Trophoblast cell (in vitro differentiated cells and primary cell): ENCODE data around the gene HES5. TPM values are rescaled to one million over a fixed set of nuclear protein-coding genes. Genes with fewer than 3 reads are reported as not detected.
"Not testable (repeated sequence)": the region's sequence is repeated elsewhere in the genome, so short reads cannot be mapped to it uniquely, and the experiment has no call there.

ENCODE experiments used
- DNase-seq, 2 donors: peaks; one replicate each; pipeline ENCODE4 v3.0.0-alpha.2; 2016
- H2AFZ ChIP-seq: 2 replicates; pipeline ENCODE4 v1.6.1; 2013; ENCODE audit warnings: low read length, moderate library complexity, mild to moderate bottlenecking; ENCODE audit not compliant: insufficient read depth, poor library complexity
- H2AK5ac ChIP-seq: 2 replicates; pipeline ENCODE4 v1.6.1; 2013; ENCODE audit warnings: mild to moderate bottlenecking, low read length
- H2BK120ac ChIP-seq: 2 replicates; pipeline ENCODE4 v1.6.1; 2013; ENCODE audit warnings: low read length, mild to moderate bottlenecking, moderate library complexity; ENCODE audit not compliant: insufficient read depth, poor library complexity
- H2BK12ac ChIP-seq: 2 replicates; pipeline ENCODE4 v1.6.1; 2013; ENCODE audit warnings: mild to moderate bottlenecking, low read length, moderate library complexity
- H2BK5ac ChIP-seq: 2 replicates; pipeline ENCODE4 v1.6.1; 2013; ENCODE audit warnings: low read length, low read depth, moderate library complexity, mild to moderate bottlenecking; ENCODE audit not compliant: poor library complexity
- H3K14ac ChIP-seq: 2 replicates; pipeline ENCODE4 v1.6.1; 2013; ENCODE audit warnings: mild to moderate bottlenecking, low read length
- H3K18ac ChIP-seq: 2 replicates; pipeline ENCODE4 v1.6.1; 2013; ENCODE audit warnings: mild to moderate bottlenecking, low read length
- H3K23ac ChIP-seq: 2 replicates; pipeline ENCODE4 v1.6.1; 2013; ENCODE audit warnings: low read length
- H3K27ac ChIP-seq: 2 replicates; pipeline ENCODE4 v1.5.1; 2013; ENCODE audit warnings: low read depth, mild to moderate bottlenecking, inconsistent platforms, low read length, moderate library complexity
- H3K27me3 ChIP-seq: 2 replicates; pipeline ENCODE4 v1.6.1; 2013; ENCODE audit warnings: inconsistent platforms, mild to moderate bottlenecking, low read length, moderate library complexity; ENCODE audit not compliant: insufficient read depth
- H3K36me3 ChIP-seq, 2 experiments: 1 replicate in 1 of 2; 2 replicates in 1 of 2; pipeline ENCODE4 v1.6.1; 2013; ENCODE audit warnings: low read length in 2 of 2, mild to moderate bottlenecking in 2 of 2, moderate library complexity in 1 of 2; ENCODE audit not compliant: insufficient read depth in 2 of 2, control insufficient read depth in 1 of 2
- H3K4ac ChIP-seq: 2 replicates; pipeline ENCODE4 v1.6.1; 2013; ENCODE audit warnings: low read depth, mild to moderate bottlenecking, low read length, moderate library complexity
- H3K4me1 ChIP-seq, 2 experiments: 1 replicate in 1 of 2; 2 replicates in 1 of 2; pipeline ENCODE4 v1.6.1; 2013; ENCODE audit warnings: low read length in 2 of 2, mild to moderate bottlenecking in 2 of 2, moderate library complexity in 1 of 2; ENCODE audit not compliant: insufficient read depth in 2 of 2, control insufficient read depth in 1 of 2
- H3K4me2 ChIP-seq: 2 replicates; pipeline ENCODE4 v1.6.1; 2013; ENCODE audit warnings: inconsistent platforms, mild to moderate bottlenecking, low read length, moderate library complexity
- H3K4me3 ChIP-seq: 2 replicates; pipeline ENCODE4 v1.5.1; 2013; ENCODE audit warnings: mild to moderate bottlenecking, low read depth, low read length, inconsistent platforms
- H3K79me1 ChIP-seq: one replicate; pipeline ENCODE4 v1.6.1; 2013; ENCODE audit warnings: low read length
- H3K79me2 ChIP-seq: 2 replicates; pipeline ENCODE4 v1.6.1; 2013; ENCODE audit warnings: low read length, mild to moderate bottlenecking; ENCODE audit not compliant: control insufficient read depth, insufficient read depth, poor library complexity
- H3K9ac ChIP-seq: 2 replicates; pipeline ENCODE4 v1.6.1; 2013; ENCODE audit warnings: mild to moderate bottlenecking, low read length
- H3K9me3 ChIP-seq: 2 replicates; pipeline ENCODE4 v1.6.1; 2013; ENCODE audit warnings: low read depth, mild to moderate bottlenecking, control low read depth, inconsistent platforms, low read length; ENCODE audit not compliant: insufficient read depth
- H4K12ac ChIP-seq: 2 replicates; pipeline ENCODE4 v1.6.1; 2013; ENCODE audit warnings: low read depth, mild to moderate bottlenecking, low read length, moderate library complexity
- H4K8ac ChIP-seq: 2 replicates; pipeline ENCODE4 v1.6.1; 2013; ENCODE audit warnings: low read depth, mild to moderate bottlenecking, low read length, moderate library complexity
- H4K91ac ChIP-seq: one replicate; pipeline ENCODE4 v1.6.1; 2013; ENCODE audit warnings: low read depth, mild to moderate bottlenecking, low read length, moderate library complexity
- WGBS: extraction: QIAGEN DNeasy Blood & Tissue Kit; methylation state at CpG from one replicate; pipeline ENCODE4 v1.1.7; 2013; ENCODE audit warnings: missing lambda C conversion rate; ENCODE audit not compliant: insufficient read length, insufficient coverage; ENCODE audit errors: extremely low coverage; 5-methylcytosine and 5-hydroxymethylcytosine counted together
- polyA plus RNA-seq: library from polyadenylated mRNA; stranded (reverse); fragments of 200-250 nt; gene quantifications from 2 replicates; pipeline ENCODE4 v1.2.3, GENCODE V29; 2013

HES5 gene
- 0.21 and 0.22 TPM in 2 replicates for polyA plus RNA-seq

GRCh38 chr1:2529784-2530512 is at the start of gene HES5:
Gene HES5 (minus strand): TSS chr1:2530263. CDS start chr1:2530164, 99 bp downstream.
- no peak within 1 kb of the TSS for H3K4ac ChIP-seq

GRCh38 chr1:2578758-2579118 is 48.7 kb upstream of the HES5 start:
- Histone ChIP-seq H2BK120ac (no peak overlapping the region), H4K91ac (no peak overlapping the region), H2AK5ac (no peak overlapping the region), H3K4me1 (peaks cover 6 to 7% of the 10 kb centered on the region in 2 experiments), H2BK5ac (no peak overlapping the region), H3K18ac (no peak overlapping the region), H2AFZ (no peak overlapping the region), H3K79me2 (no peaks in the 10 kb centered on the region), H4K8ac (no peak overlapping the region), H4K12ac (no peak overlapping the region), H3K4me2 (no peak overlapping the region), H3K23ac (no peak overlapping the region), H3K9me3 (peaks cover 4% of the 10 kb centered on the region), H3K27ac (no peak overlapping the region), H2BK12ac (no peak overlapping the region), H3K14ac (no peak overlapping the region), H3K36me3 (no peaks in the 10 kb centered on the region), H3K4ac (no peak overlapping the region), H3K9ac (no peak overlapping the region), H3K27me3 (no peaks in the 10 kb centered on the region), H3K79me1 (no peaks in the 10 kb centered on the region), H3K4me3 (no peak overlapping the region)
- DNase-seq: no peak
- WGBS: no CpG with 5 or more reads among the region's 4 CpGs

More at GRCh38 chr1:2529784-2530512, at the start of gene HES5:
- H4K91ac ChIP-seq: no peak within 1 kb of the TSS
- H3K4me2 ChIP-seq: peak within 1 kb of the TSS; percentile 29
- no peak within 1 kb of the TSS for H2AK5ac ChIP-seq
- H3K79me2 ChIP-seq: peaks cover 9% of the 10 kb centered on the region
- no peak within 1 kb of the TSS for H2BK120ac ChIP-seq
- H3K36me3 ChIP-seq: no peaks in the 10 kb centered on the region
- peaks cover 51% of the 10 kb centered on the region for H3K27me3 ChIP-seq
- H3K18ac ChIP-seq: no peak within 1 kb of the TSS
- H3K9ac ChIP-seq: no peak within 1 kb of the TSS
- WGBS: no CpG with 5 or more reads among the region's 91 CpGs
- no peak within 1 kb of the TSS for H4K8ac ChIP-seq
- peaks cover 10% of the 10 kb centered on the region for H3K79me1 ChIP-seq
- peak in 1 of 2 donors; percentile 19 for DNase-seq
- H2BK12ac ChIP-seq: no peak within 1 kb of the TSS
- H4K12ac ChIP-seq: no peak within 1 kb of the TSS
- no peak within 1 kb of the TSS for H2AFZ ChIP-seq
- no peak within 1 kb of the TSS for H3K27ac ChIP-seq
- H3K4me1 ChIP-seq: peaks cover 16 to 22% of the 10 kb centered on the region in 2 experiments
- peaks cover 3% of the 10 kb centered on the region for H3K9me3 ChIP-seq
- H3K23ac ChIP-seq: no peak within 1 kb of the TSS
- H3K14ac ChIP-seq: no peak within 1 kb of the TSS
- H3K4me3 ChIP-seq: no peak within 1 kb of the TSS
- no peak within 1 kb of the TSS for H2BK5ac ChIP-seq

- H3K79me2 ChIP-seq, H3K4ac ChIP-seq, H2BK12ac ChIP-seq, DNase-seq, H3K9me3 ChIP-seq, H3K9ac ChIP-seq, H3K4me1 ChIP-seq, H3K4me3 ChIP-seq, H2AFZ ChIP-seq, H3K27me3 ChIP-seq, H2BK5ac ChIP-seq, H3K27ac ChIP-seq, H2BK120ac ChIP-seq, H3K4me2 ChIP-seq, H3K18ac ChIP-seq, H3K23ac ChIP-seq, H3K14ac ChIP-seq, H4K12ac ChIP-seq, H2AK5ac ChIP-seq, H3K36me3 ChIP-seq, H3K79me1 ChIP-seq: not testable (repeated sequence)
- no CpG with 5 or more reads among the region's 23 CpGs for WGBS
- H4K91ac ChIP-seq: peak overlapping the region; percentile 2
- H4K8ac ChIP-seq: peak overlapping the region; percentile 2
Observed at GRCh38 chr1:2577565-2578075, 47.6 kb upstream of the HES5 start.

GRCh38 chr1:2575801-2576663 is 46.0 kb upstream of the HES5 start:
- H3K4me1 ChIP-seq: peaks cover 6 to 7% of the 10 kb centered on the region in 2 experiments
- no peaks in the 10 kb centered on the region for H3K27me3 ChIP-seq
- no peak overlapping the region for H3K18ac ChIP-seq
- no peak overlapping the region for H4K91ac ChIP-seq
- no peak overlapping the region for H3K9ac ChIP-seq
- H3K4ac ChIP-seq: no peak overlapping the region
- no peak overlapping the region for H2BK5ac ChIP-seq
- no peak overlapping the region for H2AFZ ChIP-seq
- no CpG with 5 or more reads among the region's 23 CpGs for WGBS
- no peak overlapping the region for H3K14ac ChIP-seq
- H3K27ac ChIP-seq: no peak overlapping the region
- H3K9me3 ChIP-seq: peaks cover 5% of the 10 kb centered on the region
- no peak overlapping the region for H3K4me2 ChIP-seq
- no peak overlapping the region for H3K23ac ChIP-seq
- H4K8ac ChIP-seq: no peak overlapping the region
- H4K12ac ChIP-seq: no peak overlapping the region
- H3K79me2 ChIP-seq: no peaks in the 10 kb centered on the region
- H2BK120ac ChIP-seq: no peak overlapping the region
- no peaks in the 10 kb centered on the region for H3K79me1 ChIP-seq
- no peak overlapping the region for H3K4me3 ChIP-seq
- H2BK12ac ChIP-seq: no peak overlapping the region
- H3K36me3 ChIP-seq: no peaks in the 10 kb centered on the region
- no peak for DNase-seq
- no peak overlapping the region for H2AK5ac ChIP-seq
